GM12872 (cell line): ENCODE results near the gene ERBB4.

Experiments
- TF ChIP-seq, protein P1 (sequence below): IDR thresholded peaks from 3 replicates; pipeline ENCODE4 v1.5.1; 2011; ENCODE audit warnings: low read depth, mild to moderate bottlenecking, low read length, moderate library complexity; ENCODE audit not compliant: insufficient read depth

The ERBB4 gene

DNA sequence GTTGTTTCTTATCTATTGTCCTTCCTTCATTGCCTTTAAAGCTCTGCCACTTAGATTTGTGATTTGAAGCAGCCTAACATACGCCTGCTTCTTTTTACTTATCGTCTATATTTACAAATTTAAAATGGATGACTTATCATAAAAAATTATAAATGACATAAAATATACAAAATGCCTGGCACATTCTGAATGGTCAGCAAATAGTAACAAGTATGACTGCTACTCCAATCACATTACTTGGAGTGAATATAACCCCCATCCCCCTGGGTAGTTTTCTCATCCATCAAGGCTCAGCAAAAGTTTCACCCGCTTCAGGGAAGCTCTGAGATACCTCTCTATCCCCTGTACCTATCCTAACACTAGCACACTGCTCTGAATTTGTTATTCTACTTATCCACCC is 708.9 kb downstream of the ERBB4 start:
- TF ChIP-seq, protein P1, sequence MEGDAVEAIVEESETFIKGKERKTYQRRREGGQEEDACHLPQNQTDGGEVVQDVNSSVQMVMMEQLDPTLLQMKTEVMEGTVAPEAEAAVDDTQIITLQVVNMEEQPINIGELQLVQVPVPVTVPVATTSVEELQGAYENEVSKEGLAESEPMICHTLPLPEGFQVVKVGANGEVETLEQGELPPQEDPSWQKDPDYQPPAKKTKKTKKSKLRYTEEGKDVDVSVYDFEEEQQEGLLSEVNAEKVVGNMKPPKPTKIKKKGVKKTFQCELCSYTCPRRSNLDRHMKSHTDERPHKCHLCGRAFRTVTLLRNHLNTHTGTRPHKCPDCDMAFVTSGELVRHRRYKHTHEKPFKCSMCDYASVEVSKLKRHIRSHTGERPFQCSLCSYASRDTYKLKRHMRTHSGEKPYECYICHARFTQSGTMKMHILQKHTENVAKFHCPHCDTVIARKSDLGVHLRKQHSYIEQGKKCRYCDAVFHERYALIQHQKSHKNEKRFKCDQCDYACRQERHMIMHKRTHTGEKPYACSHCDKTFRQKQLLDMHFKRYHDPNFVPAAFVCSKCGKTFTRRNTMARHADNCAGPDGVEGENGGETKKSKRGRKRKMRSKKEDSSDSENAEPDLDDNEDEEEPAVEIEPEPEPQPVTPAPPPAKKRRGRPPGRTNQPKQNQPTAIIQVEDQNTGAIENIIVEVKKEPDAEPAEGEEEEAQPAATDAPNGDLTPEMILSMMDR, result no peak

DNA sequence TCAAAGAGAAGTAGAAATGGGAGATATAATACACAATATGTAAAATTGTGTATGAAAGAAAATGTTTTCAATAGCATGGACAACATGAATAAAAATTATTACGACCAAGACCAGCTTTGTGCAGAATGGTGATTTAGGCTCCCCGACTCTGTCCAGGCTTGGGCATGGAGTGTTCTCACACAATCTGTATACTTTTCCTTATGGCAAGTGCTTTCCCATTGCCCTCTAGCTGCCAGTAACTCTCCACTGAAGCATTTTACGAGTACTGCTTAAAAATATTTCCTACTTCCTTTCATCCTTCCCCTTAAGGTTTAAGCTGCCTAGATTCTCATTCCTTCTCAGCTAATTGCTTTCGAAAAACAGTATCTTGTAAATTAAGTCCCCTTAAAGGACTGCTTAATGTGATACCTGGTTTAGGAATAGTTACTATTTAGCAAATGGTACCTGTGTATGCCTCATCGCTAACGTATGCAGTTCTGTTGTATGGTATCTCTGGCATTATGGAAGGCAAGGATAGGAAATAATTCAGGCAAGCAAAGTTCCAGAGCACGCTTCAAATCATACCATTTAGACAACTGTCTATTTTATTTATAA is 714.6 kb downstream of the ERBB4 start:
- TF ChIP-seq, protein P1, result no peak

DNA sequence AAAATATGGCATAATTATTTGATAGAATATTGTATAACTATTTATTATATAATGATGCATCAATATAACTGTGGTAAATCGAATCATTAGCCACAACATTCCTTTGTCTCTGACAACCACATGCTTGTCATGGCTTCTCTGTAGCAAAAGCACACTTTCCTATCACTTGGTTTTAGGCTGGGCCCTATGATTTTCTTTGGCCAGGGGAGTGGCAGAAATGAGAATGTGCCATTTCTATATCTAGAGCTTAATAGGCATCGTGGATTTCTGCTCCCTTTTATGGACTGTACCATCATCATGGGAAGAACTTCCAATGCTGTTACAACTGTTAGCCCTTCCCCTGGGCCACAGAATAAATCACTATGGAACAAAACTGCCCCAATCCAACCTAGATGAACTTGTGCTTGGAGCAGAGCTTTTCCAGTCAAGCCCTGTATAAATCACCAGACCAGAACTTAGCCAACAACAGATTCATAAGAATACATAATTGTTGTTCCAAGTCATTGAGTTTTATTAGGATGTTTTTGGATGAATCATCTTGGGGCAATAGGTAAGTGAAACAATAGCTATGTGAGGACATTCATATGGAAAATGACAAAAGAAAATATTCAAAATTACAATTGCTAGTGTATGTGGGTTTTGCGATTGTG is 715.8 kb downstream of the ERBB4 start:
- TF ChIP-seq, protein P1, result no peak

DNA sequence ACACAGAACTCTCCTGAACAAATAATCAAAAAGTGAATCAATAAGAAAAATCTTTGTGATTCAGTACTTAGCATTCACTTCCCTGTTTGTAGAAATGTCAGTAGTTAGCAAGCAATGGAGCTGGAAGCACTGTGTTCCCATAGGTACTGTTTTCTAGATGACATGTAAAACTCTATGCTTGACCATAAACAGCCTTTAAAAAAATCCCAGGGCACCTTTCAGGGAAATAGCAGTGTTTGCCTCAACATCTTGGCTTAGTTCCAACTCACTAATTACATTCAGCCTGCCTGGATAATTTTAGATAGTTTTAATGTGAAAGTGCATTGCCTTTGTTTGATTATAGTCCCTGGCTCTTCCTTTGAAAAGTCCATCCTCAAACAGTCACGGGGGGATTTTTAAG is 721.8 kb downstream of the ERBB4 start:
- TF ChIP-seq, protein P1, result no peak

DNA sequence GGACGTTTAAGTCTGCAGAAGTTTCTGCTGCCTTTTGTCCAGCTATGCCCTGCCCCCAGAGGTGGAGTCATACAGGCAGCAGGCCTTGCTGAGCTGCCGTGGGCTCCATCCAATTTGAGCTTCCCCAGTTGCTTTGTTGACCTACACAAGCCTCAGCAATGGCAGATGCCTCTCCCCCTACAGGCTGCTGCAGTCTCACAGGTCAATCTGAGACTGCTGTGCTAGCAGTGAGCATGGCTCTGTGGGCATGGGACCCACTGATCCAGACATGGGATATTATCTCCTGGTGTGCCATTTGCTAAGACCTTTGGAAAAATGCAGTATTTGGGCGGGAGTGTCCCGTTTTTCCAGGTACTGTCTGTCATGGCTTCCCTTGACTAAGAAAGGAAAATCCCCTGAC is 726.0 kb downstream of the ERBB4 start:
- TF ChIP-seq, protein P1, result no peak

DNA sequence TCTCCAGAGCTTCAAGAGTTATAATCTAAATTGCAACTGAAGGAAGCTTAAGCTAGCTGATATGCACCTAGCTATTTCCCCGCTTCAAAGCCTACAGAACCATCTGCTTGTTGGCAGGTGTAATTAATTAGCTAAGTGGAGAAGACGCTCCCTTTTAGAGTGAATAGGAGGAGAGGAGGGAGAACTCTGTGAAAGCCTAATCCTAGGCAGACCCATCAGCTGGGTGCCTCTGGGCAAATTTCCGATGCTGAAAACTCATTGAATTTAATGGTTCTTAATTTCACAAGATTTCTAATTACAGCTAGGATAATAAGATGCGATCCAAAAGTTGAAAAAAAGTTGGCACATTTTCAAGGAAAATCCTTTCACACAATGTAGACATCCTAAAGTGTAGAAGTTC is 735.9 kb downstream of the ERBB4 start:
- TF ChIP-seq, protein P1, result no peak

DNA sequence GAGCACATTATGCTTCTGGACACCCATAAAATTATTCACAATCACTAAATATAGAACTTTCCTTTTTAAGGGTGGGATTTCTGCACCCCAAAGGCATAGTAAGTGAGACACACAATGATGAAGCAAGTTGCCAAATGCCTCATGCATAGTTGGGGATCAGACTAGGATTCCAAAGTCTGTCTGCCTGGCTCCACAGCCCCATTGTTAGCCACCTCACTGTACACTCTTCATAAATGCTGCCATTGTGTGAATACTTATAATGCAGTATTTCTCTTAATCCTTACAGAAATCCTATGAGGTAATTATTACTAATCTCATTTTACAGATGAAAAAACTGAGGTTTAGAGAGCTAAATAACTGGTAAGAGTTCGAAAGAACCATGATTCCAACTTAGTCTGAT is 738.6 kb downstream of the ERBB4 start:
- TF ChIP-seq, protein P1, result no peak
